Endodermal cell (in vitro differentiated cells): ENCODE data around the gene SPATA32. TPM values are rescaled to one million over a fixed set of nuclear protein-coding genes. Genes with fewer than 3 reads are reported as not detected.

ENCODE experiments used
- DNase-seq: peaks from one replicate; pipeline ENCODE4 v3.0.0-alpha.2; 2017
- H3K27ac ChIP-seq: 2 replicates; pipeline ENCODE4 v1.5.1; 2013; ENCODE audit warnings: mild to moderate bottlenecking, low read depth, low read length, moderate library complexity
- H3K27me3 ChIP-seq: 2 replicates; pipeline ENCODE4 v1.6.1; 2013; ENCODE audit warnings: mild to moderate bottlenecking, low read length, moderate library complexity; ENCODE audit not compliant: insufficient read depth, control insufficient read depth, poor library complexity, severe bottlenecking
- H3K36me3 ChIP-seq: 2 replicates; pipeline ENCODE4 v1.7.0; 2013; ENCODE audit warnings: mild to moderate bottlenecking, low read length, moderate library complexity; ENCODE audit not compliant: control insufficient read depth, insufficient read depth
- H3K4me1 ChIP-seq: one replicate; pipeline ENCODE4 v1.7.0; 2013; ENCODE audit warnings: low read length; ENCODE audit not compliant: control insufficient read depth, insufficient read depth
- H3K4me3 ChIP-seq: 2 replicates; pipeline ENCODE4 v1.5.1; 2013; ENCODE audit warnings: mild to moderate bottlenecking, low read length, moderate library complexity
- H3K9ac ChIP-seq: 2 replicates; pipeline ENCODE4 v1.6.1; 2013; ENCODE audit warnings: mild to moderate bottlenecking, low read length, moderate library complexity; ENCODE audit not compliant: poor library complexity, severe bottlenecking; ENCODE audit errors: extremely low read depth
- H3K9me3 ChIP-seq: 2 replicates; pipeline ENCODE4 v1.6.1; 2013; ENCODE audit warnings: mild to moderate bottlenecking, low read length, moderate library complexity; ENCODE audit not compliant: control insufficient read depth
- H3K27ac Mint-ChIP-seq: 2 replicates; pipeline ENCODE4 v1.8.0; 2020; ENCODE audit warnings: mixed read lengths
- H3K27me3 Mint-ChIP-seq: 2 replicates; pipeline ENCODE4 v1.8.0; 2021; ENCODE audit warnings: mild to moderate bottlenecking, mixed read lengths; ENCODE audit not compliant: insufficient read depth
- H3K36me3 Mint-ChIP-seq: 2 replicates; pipeline ENCODE4 v1.8.0; 2020; ENCODE audit warnings: low read depth, mixed read lengths
- H3K4me1 Mint-ChIP-seq: 2 replicates; pipeline ENCODE4 v1.8.0; 2020; ENCODE audit warnings: mixed read lengths
- H3K4me3 Mint-ChIP-seq: 2 replicates; pipeline ENCODE4 v1.8.0; 2020; ENCODE audit warnings: mild to moderate bottlenecking, moderate library complexity, mixed read lengths
- H3K9me3 Mint-ChIP-seq: 2 replicates; pipeline ENCODE4 v1.8.0; 2020; ENCODE audit warnings: mild to moderate bottlenecking, mixed read lengths
- CTCF ChIP-seq: fragments of 200-600 bp; sonication (generic); conservative IDR thresholded peaks from 2 replicates; pipeline ENCODE4 v1.5.0; 2021; ENCODE audit warnings: antibody characterized with exemption, mild to moderate bottlenecking
- WGBS, 2 experiments: methylation state at CpG; one replicate each; pipeline versions ENCODE4 v1.1.5 to v1.1.7; 2013; ENCODE audit warnings: missing lambda C conversion rate in 2 of 2, mixed read lengths in 1 of 2; ENCODE audit not compliant: insufficient coverage in 1 of 2, insufficient read length in 1 of 2; 5-methylcytosine and 5-hydroxymethylcytosine counted together
- total RNA-seq, 2 donors: library from RNA; stranded (reverse); fragmentation: NEBNext Ultra II Directional in 1 of 2; extraction: Animal tissue kit (Norgen Biotek cat#: 25700) in 1 of 2; gene quantifications; 2 replicates in 1 of 2; 3 replicates in 1 of 2; pipeline ENCODE4 v1.2.1, GENCODE V29; 2021

Gene SPATA32
- total RNA-seq, 2 donors from 2014 or later = 0.18 TPM; not detected in 1

GRCh38 chr17:45248132-45248957 lies 13.5 kb downstream of the SPATA32 start:
- H3K36me3 Mint-ChIP-seq = peaks cover 9% of the 10 kb centered on the region
- no peak for TF ChIP-seq CTCF
- peaks cover 18% of the 10 kb centered on the region for H3K27me3 Mint-ChIP-seq
- H3K9me3 Mint-ChIP-seq = no peaks in the 10 kb centered on the region
- peak overlapping the region; percentile 94 for H3K27ac Mint-ChIP-seq
- DNase-seq = peak; percentile 92
- Histone ChIP-seq H3K36me3 (peaks cover 4% of the 10 kb centered on the region), H3K9me3 (no peaks in the 10 kb centered on the region), H3K27me3 (no peaks in the 10 kb centered on the region), H3K4me3 (peak overlapping the region; percentile 88), H3K9ac (peak overlapping the region; percentile 75), H3K4me1 (peaks cover 3% of the 10 kb centered on the region), H3K27ac (peak overlapping the region; percentile 21)
- peaks cover 11% of the 10 kb centered on the region for H3K4me1 Mint-ChIP-seq
- 0 to 8% methylated on average over 5 to 38 of the region's 39 CpGs for WGBS, 2 experiments
- H3K4me3 Mint-ChIP-seq = peak overlapping the region; percentile 79

GRCh38 chr17:45247429-45248131 lies 14.3 kb downstream of the SPATA32 start:
- Mint-ChIP-seq H3K27ac (peak overlapping the region; percentile 94), H3K27me3 (peaks cover 23% of the 10 kb centered on the region), H3K4me1 (peaks cover 12% of the 10 kb centered on the region), H3K36me3 (peaks cover 9% of the 10 kb centered on the region), H3K9me3 (no peaks in the 10 kb centered on the region), H3K4me3 (peak overlapping the region; percentile 79)
- Histone ChIP-seq H3K4me3 (peak overlapping the region; percentile 88), H3K9ac (peak overlapping the region; percentile 75), H3K27me3 (no peaks in the 10 kb centered on the region), H3K27ac (peak overlapping the region; percentile 66), H3K36me3 (peaks cover 4% of the 10 kb centered on the region), H3K4me1 (peaks cover 3% of the 10 kb centered on the region), H3K9me3 (no peaks in the 10 kb centered on the region)
- DNase-seq = peak; percentile 100
- no peak for TF ChIP-seq CTCF
- WGBS, 2 experiments = 0% methylated on average over 28 to 61 of the region's 61 CpGs

GRCh38 chr17:45246861-45247428 lies 14.9 kb downstream of the SPATA32 start:
- Mint-ChIP-seq H3K36me3 (peaks cover 9% of the 10 kb centered on the region), H3K9me3 (no peaks in the 10 kb centered on the region), H3K27me3 (peaks cover 28% of the 10 kb centered on the region), H3K4me3 (peak overlapping the region; percentile 79), H3K4me1 (peaks cover 13% of the 10 kb centered on the region), H3K27ac (peak overlapping the region; percentile 94)
- H3K4me1 ChIP-seq = peaks cover 3% of the 10 kb centered on the region
- 3 to 7% methylated on average over 19 to 33 of the region's 33 CpGs for WGBS, 2 experiments
- H3K27ac ChIP-seq = peak overlapping the region; percentile 66
- H3K9me3 ChIP-seq = no peaks in the 10 kb centered on the region
- peak overlapping the region; percentile 88 for H3K4me3 ChIP-seq
- peak; percentile 94 for DNase-seq
- H3K36me3 ChIP-seq = peaks cover 4% of the 10 kb centered on the region
- no peaks in the 10 kb centered on the region for H3K27me3 ChIP-seq
- H3K9ac ChIP-seq = peak overlapping the region; percentile 34
- TF ChIP-seq CTCF = peak; percentile 84
